Stomach (tissue), 9 donors: ENCODE measurements around the gene TRHDE. TPM values are rescaled to one million over a fixed set of nuclear protein-coding genes. Genes with fewer than 3 reads are reported as not detected.
"Not testable (repeated sequence)": the region's sequence is repeated elsewhere in the genome, so short reads cannot be mapped to it uniquely, and the experiment has no call there.

Source experiments
- DNase-seq, 2 donors: peaks; one replicate each; pipeline versions ENCODE4 v3.0.0 to v3.0.0-alpha.2; 2013 to 2019
- H3K27ac ChIP-seq, 5 donors: fragments of 200-600 bp in 4 of 5; sonication (generic) in 4 of 5; one replicate each; pipeline ENCODE4 v1.5.1; 2013 to 2019; ENCODE audit warnings: mild to moderate bottlenecking in 1 of 5, moderate library complexity in 1 of 5
- H3K27me3 ChIP-seq, 3 donors: fragments of 200-600 bp; sonication (generic); one replicate each; pipeline ENCODE4 v1.5.1; 2017 to 2019; ENCODE audit warnings: mixed run types in 1 of 3
- H3K36me3 ChIP-seq, 4 donors: fragments of 200-600 bp; sonication (generic); 1 replicate in 3 of 4; 2 replicates in 1 of 4; pipeline ENCODE4 v1.5.1; 2016 to 2019
- H3K4me1 ChIP-seq, 4 donors: fragments of 200-600 bp; sonication (generic); one replicate each; pipeline ENCODE4 v1.5.1; 2016 to 2019
- H3K4me3 ChIP-seq, 4 donors: fragments of 200-600 bp; sonication (generic) in 3 of 4; one replicate each; pipeline ENCODE4 v1.5.1; 2016 to 2019; ENCODE audit warnings: mild to moderate bottlenecking in 1 of 4
- H3K9me3 ChIP-seq, 4 donors: fragments of 200-600 bp; sonication (generic); one replicate each; pipeline ENCODE4 v1.5.1; 2016 to 2019
- CTCF ChIP-seq, 7 experiments: fragments of 450-650 bp in 4 of 7; fragments of 200-600 bp in 3 of 7; sonication (generic) in 3 of 7; IDR thresholded peaks; one replicate each; pipeline ENCODE4 v1.5.1; 2016 to 2019; ENCODE audit warnings: antibody characterized with exemption in 7 of 7, control low read depth in 2 of 7, mild to moderate bottlenecking in 1 of 7
- EP300 ChIP-seq: sonication (generic); formaldehyde crosslinking; IDR thresholded peaks from one replicate; pipeline ENCODE4 v1.6.1; 2017; ENCODE audit warnings: antibody characterized with exemption
- POLR2A ChIP-seq, 4 donors: fragments of 450-650 bp; IDR thresholded peaks; one replicate each; pipeline ENCODE4 v1.6.1; 2016; ENCODE audit warnings: antibody characterized with exemption in 4 of 4, control low read depth in 2 of 4, mild to moderate bottlenecking in 1 of 4, moderate library complexity in 1 of 4
- POLR2AphosphoS5 ChIP-seq, 3 donors: sonication (generic); formaldehyde crosslinking; IDR thresholded peaks; one replicate each; pipeline ENCODE4 v1.6.1; 2016; ENCODE audit warnings: antibody characterized with exemption in 3 of 3
- WGBS, 5 donors: extraction: QIAGEN DNeasy Blood & Tissue Kit in 3 of 5; methylation state at CpG; one replicate each; pipeline versions ENCODE4 v1.1.5 to v1.1.7; 2013 to 2018; 5-methylcytosine and 5-hydroxymethylcytosine counted together
- intact Hi-C: fragments of 100-400 bp; cut with DNase I; formaldehyde crosslinking; loops from one replicate; pipeline ENCODE4 v1.15.1; 2023; ENCODE audit warnings: low total_unique reads
- polyA plus RNA-seq, 3 donors: library from polyadenylated mRNA; stranded (reverse); fragments of 200-250 nt; gene quantifications; one replicate each; pipeline ENCODE4 v1.2.3, GENCODE V29; 2013
- total RNA-seq, 5 donors: library from RNA; depleted of rRNA; stranded (reverse); fragments of >200 nt; gene quantifications; one replicate each; pipeline versions ENCODE4 v1.1.0 to v1.2.3, GENCODE V29; 2014 to 2016
- donor health status: healthy with polysubstance abuse.
- donor health status: Bipolar disorder and iron deficiency.
- donor health status: healthy.

The TRHDE gene
- total and polyA plus RNA-seq, 8 donors, result 0.13 to 75.3 (median 3.2) TPM

- Histone ChIP-seq H3K4me3 (no peak overlapping the region), H3K27ac (no peak overlapping the region), H3K36me3 (no peaks in the 10 kb centered on the region), H3K27me3 (no peaks in the 10 kb centered on the region), H3K4me1 (no peaks in the 10 kb centered on the region), H3K9me3 (no peaks in the 10 kb centered on the region)
- 90 to 97% (median 95%) methylated on average over 4 of the region's 4 CpGs for WGBS, 5 donors
- no peak for TF ChIP-seq POLR2AphosphoS5 (IDR thresholded peaks at IDR 0.05)
- no peak for TF ChIP-seq EP300
- no peak for TF ChIP-seq CTCF (IDR thresholded peaks at IDR 0.05)
- no peak for TF ChIP-seq POLR2A (IDR thresholded peaks at IDR 0.05)
- DNase-seq, result no peak
- intact Hi-C loops, result no loop called here
Measured at GRCh38 chr12:72684491-72684890, 412.3 kb downstream of the TRHDE start.

GRCh38 chr12:72692338-72692737 lies 420.2 kb downstream of the TRHDE start:
- DNase-seq, result no peak
- Histone ChIP-seq H3K27ac (no peak overlapping the region), H3K4me1 (no peaks in the 10 kb centered on the region), H3K36me3 (no peaks in the 10 kb centered on the region), H3K27me3 (no peaks in the 10 kb centered on the region), H3K9me3 (no peaks in the 10 kb centered on the region), H3K4me3 (no peak overlapping the region)
- intact Hi-C loops, result no loop called here
- TF ChIP-seq POLR2A (IDR thresholded peaks at IDR 0.05), result no peak
- TF ChIP-seq POLR2AphosphoS5 (IDR thresholded peaks at IDR 0.05), result no peak
- TF ChIP-seq CTCF (IDR thresholded peaks at IDR 0.05), result no peak
- no peak for TF ChIP-seq EP300
- WGBS, 5 donors, result 41 to 55% (median 48%) methylated on average over 2 of the region's 2 CpGs

- no peak for DNase-seq
- Histone ChIP-seq H3K27me3 (no peaks in the 10 kb centered on the region), H3K4me1 (no peaks in the 10 kb centered on the region), H3K9me3 (peaks cover 0 to 7% (median 2%) of the 10 kb centered on the region in 4 donors), H3K4me3 (no peak overlapping the region), H3K27ac (no peak overlapping the region), H3K36me3 (no peaks in the 10 kb centered on the region)
- intact Hi-C loops, result no loop called here
- TF ChIP-seq EP300 (no peak), POLR2A (IDR thresholded peaks at IDR 0.05) (no peak), POLR2AphosphoS5 (IDR thresholded peaks at IDR 0.05) (no peak), CTCF (IDR thresholded peaks at IDR 0.05) (no peak)
Measured at GRCh38 chr12:72694193-72694592, 422.0 kb downstream of the TRHDE start.

GRCh38 chr12:72699362-72699761 lies 427.2 kb downstream of the TRHDE start:
- no peak overlapping the region for H3K27ac ChIP-seq
- H3K36me3 ChIP-seq, result no peaks in the 10 kb centered on the region
- H3K4me1 ChIP-seq, result no peaks in the 10 kb centered on the region
- intact Hi-C loops, result no loop called here
- no peak for DNase-seq
- no peak for TF ChIP-seq EP300
- no peak for TF ChIP-seq CTCF (IDR thresholded peaks at IDR 0.05)
- TF ChIP-seq POLR2AphosphoS5 (IDR thresholded peaks at IDR 0.05), result no peak
- TF ChIP-seq POLR2A (IDR thresholded peaks at IDR 0.05), result no peak
- H3K9me3 ChIP-seq, result peaks cover 0 to 26% (median 14%) of the 10 kb centered on the region in 4 donors
- WGBS, 5 donors, result 86 to 100% (median 92%) methylated on average over 1 of the region's 1 CpG
- H3K27me3 ChIP-seq, result no peaks in the 10 kb centered on the region
- H3K4me3 ChIP-seq, result no peak overlapping the region

GRCh38 chr12:72712025-72712424 lies 439.9 kb downstream of the TRHDE start:
- 89 to 94% (median 92%) methylated on average over 11 of the region's 11 CpGs for WGBS, 5 donors
- not testable (repeated sequence) for H3K4me3 ChIP-seq

More at GRCh38 chr12:72712025-72712424, 439.9 kb downstream of the TRHDE start:
- H3K27me3 ChIP-seq, H3K36me3 ChIP-seq, intact Hi-C loops, H3K27ac ChIP-seq, H3K4me1 ChIP-seq, H3K9me3 ChIP-seq, DNase-seq: not testable (repeated sequence)
